Endothelial cell of umbilical vein (primary cell): ENCODE measurements around the gene SH3GL3. TPM values are rescaled to one million over a fixed set of nuclear protein-coding genes. Genes with fewer than 3 reads are reported as not detected.

ENCODE experiments used
- BruUV-seq: library from RNA; stranded (reverse); fragments of 400-500 nt; replicated peaks from 2 replicates; lab custom pipeline; 2021; lab: Mats Ljungman, UMichigan
- CTCF ChIA-PET: fragments of 300-600, 350-600 bp; sonication (Branson Sonifier 250); formaldehyde crosslinking; loops from one replicate; lab custom pipeline; 2021; ENCODE audit warnings: antibody characterized with exemption, inconsistent platforms; lab: Charles Lee
- POLR2A ChIA-PET: fragments of 300-600, 350-600 bp; sonication (Branson Sonifier 250); formaldehyde crosslinking; loops from one replicate; lab custom pipeline; 2021; ENCODE audit warnings: antibody characterized with exemption, inconsistent platforms; lab: Charles Lee
- DNase-seq: peaks from one replicate; pipeline ENCODE4 v3.0.0-alpha.2; 2011; ENCODE audit warnings: low read depth, low spot score
- FAIRE-seq: peaks from 2 replicates; lab custom pipeline; 2011; peaks lifted over from hg19 to GRCh38; lab: Jason Lieb, UNC
- H2AFZ ChIP-seq: 2 replicates; pipeline ENCODE4 v1.6.0; 2012; ENCODE audit warnings: low read depth, low read length, control low read depth, inconsistent platforms
- H3K27ac ChIP-seq: 2 replicates; pipeline ENCODE4 v1.5.1; 2011; ENCODE audit warnings: low read depth, mild to moderate bottlenecking, control low read depth, low read length, moderate library complexity; ENCODE audit not compliant: insufficient read depth
- H3K27me3 ChIP-seq, 2 experiments: 2 replicates each; pipeline versions ENCODE4 v1.6.0 to v1.6.1; 2011; ENCODE audit warnings: low read length in 2 of 2, mixed read lengths in 1 of 2; ENCODE audit not compliant: control insufficient read depth in 2 of 2, insufficient read depth in 2 of 2
- H3K36me3 ChIP-seq, 2 experiments: 2 replicates in 1 of 2; 3 replicates in 1 of 2; pipeline ENCODE4 v1.5.1; 2011; ENCODE audit warnings: low read length in 2 of 2, mild to moderate bottlenecking in 1 of 2, moderate library complexity in 1 of 2; ENCODE audit not compliant: control insufficient read depth in 2 of 2, insufficient read depth in 2 of 2; ENCODE audit errors: extremely low read depth in 1 of 2
- H3K4me1 ChIP-seq: 3 replicates; pipeline ENCODE4 v1.5.1; 2011; ENCODE audit warnings: mild to moderate bottlenecking, low read length; ENCODE audit not compliant: control insufficient read depth, insufficient read depth; ENCODE audit errors: extremely low read depth
- H3K4me2 ChIP-seq: 2 replicates; pipeline ENCODE4 v1.6.1; 2011; ENCODE audit warnings: low read length, control low read depth, mixed read lengths; ENCODE audit not compliant: insufficient read depth
- H3K4me3 ChIP-seq, 3 experiments: fragments of 200-600 bp in 1 of 3; sonication (generic), shearing (Covaris generic) in 1 of 3; replicated peaks in 1 of 3; 2 replicates each; pipeline ENCODE4 v1.5.1; 2011 to 2016; ENCODE audit warnings: control low read depth in 3 of 3, low read length in 3 of 3, mild to moderate bottlenecking in 2 of 3, inconsistent platforms in 1 of 3, low read depth in 1 of 3, moderate library complexity in 1 of 3; ENCODE audit not compliant: insufficient read depth in 1 of 3
- H3K79me2 ChIP-seq: 2 replicates; pipeline ENCODE4 v1.6.0; 2012; ENCODE audit warnings: low read length, inconsistent platforms; ENCODE audit not compliant: control insufficient read depth, insufficient read depth
- H3K9ac ChIP-seq: replicated peaks from 2 replicates; pipeline ENCODE3; 2011; ENCODE audit warnings: low read length, control low read depth; ENCODE audit not compliant: insufficient read depth; ENCODE audit errors: extremely low read depth
- H3K9me1 ChIP-seq: replicated peaks from 3 replicates; pipeline ENCODE4 v1.6.0; 2011; ENCODE audit warnings: mild to moderate bottlenecking, low read length; ENCODE audit not compliant: control insufficient read depth, insufficient read depth; ENCODE audit errors: extremely low read depth
- H3K9me3 ChIP-seq: replicated peaks from 2 replicates; pipeline ENCODE4 v1.5.1; 2012; ENCODE audit warnings: low read length, inconsistent platforms; ENCODE audit not compliant: control insufficient read depth, insufficient read depth
- H4K20me1 ChIP-seq: replicated peaks from 2 replicates; pipeline ENCODE3; 2011; ENCODE audit warnings: mild to moderate bottlenecking, low read length; ENCODE audit not compliant: control insufficient read depth, insufficient read depth; ENCODE audit errors: extremely low read depth
- EZH2 ChIP-seq: IDR thresholded peaks from 2 replicates; pipeline ENCODE4 v1.6.1; 2012; ENCODE audit warnings: borderline replicate concordance, low read depth, mild to moderate bottlenecking, moderate library complexity, low read length, inconsistent platforms; ENCODE audit not compliant: severe bottlenecking
- FOS ChIP-seq: IDR thresholded peaks from 2 replicates; pipeline ENCODE4 v1.6.1; 2011; ENCODE audit warnings: mild to moderate bottlenecking, low read length, moderate library complexity, borderline replicate concordance; ENCODE audit not compliant: insufficient read depth
- GATA2 ChIP-seq: IDR thresholded peaks from 2 replicates; pipeline ENCODE4 v1.7.0; 2011; ENCODE audit warnings: low read depth, mild to moderate bottlenecking, moderate library complexity, mixed read lengths, low read length; ENCODE audit not compliant: insufficient read length, insufficient read depth
- JUN ChIP-seq: IDR thresholded peaks from 2 replicates; pipeline ENCODE4 v1.6.1; 2011; ENCODE audit warnings: borderline replicate concordance, low read depth; ENCODE audit not compliant: insufficient read length, insufficient read depth
- MYC ChIP-seq: IDR thresholded peaks from one replicate; pipeline ENCODE4 v1.6.1; 2011; ENCODE audit warnings: mild to moderate bottlenecking, low read depth, low read length
- POLR2A ChIP-seq: IDR thresholded peaks from 2 replicates; pipeline ENCODE4 v1.6.1; 2012; ENCODE audit warnings: low read depth, mild to moderate bottlenecking, control low read depth, low read length
- POLR2AphosphoS5 ChIP-seq: IDR thresholded peaks from 2 replicates; pipeline ENCODE4 v1.6.1; 2012; ENCODE audit warnings: low read depth, mild to moderate bottlenecking, control low read depth, low read length, moderate library complexity; ENCODE audit not compliant: insufficient read depth
- dilution Hi-C: fragments of 300-500 bp; cut with MboI; formaldehyde crosslinking; loops from one replicate; pipeline ENCODE4 v1.15.0; 2019; ENCODE audit warnings: low sequenced_read_pairs; ENCODE audit not compliant: extremely low pct_ligation_motif_present
- intact Hi-C: fragments of 100-400 bp; cut with micrococcal nuclease; formaldehyde crosslinking; loops from one replicate; pipeline ENCODE4 v1.10.0; 2022
- polyA plus RNA-seq, 4 experiments: library from polyadenylated mRNA; depleted of rRNA in 3 of 4; stranded (reverse) in 3 of 4; unstranded in 1 of 4; fragments of >200 nt; gene quantifications; 2 replicates each; pipeline versions ENCODE4 v1.2.1 to v1.2.3, GENCODE V29; 2011 to 2012; ENCODE audit warnings: missing spikeins in 1 of 4
- total RNA-seq: library from RNA; stranded (reverse); gene quantifications from 2 replicates; pipeline ENCODE4 v1.2.3, GENCODE V29; 2021
- TF ChIP-seq, protein P1 (sequence below), 2 donors: IDR thresholded peaks; 1 replicate in 1 of 2; 2 replicates in 1 of 2; pipeline ENCODE4 v1.5.1; 2011; ENCODE audit warnings: low read length in 2 of 2, mild to moderate bottlenecking in 2 of 2, moderate library complexity in 2 of 2, control low read depth in 1 of 2, inconsistent platforms in 1 of 2, low read depth in 1 of 2; ENCODE audit not compliant: insufficient read depth in 1 of 2; ENCODE audit errors: extremely low read depth in 1 of 2
- TF ChIP-seq, protein P2 (sequence below): IDR thresholded peaks from 2 replicates; pipeline ENCODE4 v1.6.1; 2011; ENCODE audit not compliant: insufficient read depth, insufficient read length

SH3GL3 gene
- total and polyA plus RNA-seq, 2 donors (not counting 3 experiments of a cell fraction or from before 2014, with no cell fraction given), result not detected

DNA sequence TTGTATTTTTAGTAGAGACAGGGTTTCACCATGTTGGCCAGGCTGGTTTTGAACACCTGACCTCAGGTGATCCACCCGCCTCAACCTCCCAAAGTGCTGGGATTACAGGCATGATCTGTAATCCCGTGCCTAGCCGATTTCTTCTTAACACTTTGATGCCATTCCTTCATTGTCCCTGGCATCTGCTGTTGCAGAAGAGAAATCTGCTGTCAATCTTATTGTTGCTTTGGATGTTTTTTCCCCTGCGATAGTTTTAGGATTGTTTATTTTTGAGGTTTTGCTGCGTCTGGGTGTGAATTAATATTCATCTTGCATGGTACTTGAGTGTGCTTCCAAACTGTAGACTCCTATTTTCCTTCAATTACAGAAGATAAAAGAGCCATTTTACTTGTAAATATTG, 107.4 kb downstream of the SH3GL3 start:
- TF ChIP-seq GATA2, result no peak
- no peaks in the 10 kb centered on the region for H3K9me1 ChIP-seq
- DNase-seq (no peak), FAIRE-seq (no peak)
- no peaks in the 10 kb centered on the region for H4K20me1 ChIP-seq
- H3K79me2 ChIP-seq, result no peaks in the 10 kb centered on the region
- no TSS peak for BruUV-seq
- no peak overlapping the region for H3K4me2 ChIP-seq
- no peaks in the 10 kb centered on the region for H3K4me1 ChIP-seq
- no peak overlapping the region for H3K27ac ChIP-seq
- no peak overlapping the region for H2AFZ ChIP-seq
- CTCF ChIA-PET, result interaction anchor here (0.6 to 4.9 kb wide), 3 partner anchors 11 to 306 kb away, joined by 6 to 53 read pairs (median 18); no protein-coding TSS in a partner anchor
- H3K36me3 ChIP-seq, result no peaks in the 10 kb centered on the region
- intact Hi-C loops, result no loop called here
- no peaks in the 10 kb centered on the region for H3K9me3 ChIP-seq
- dilution Hi-C loops, result no loop called here
- H3K9ac ChIP-seq, result no peak overlapping the region
- POLR2A ChIA-PET, result no interaction called here
- no peaks in the 10 kb centered on the region for H3K27me3 ChIP-seq
- H3K4me3 ChIP-seq, result no peak overlapping the region

DNA sequence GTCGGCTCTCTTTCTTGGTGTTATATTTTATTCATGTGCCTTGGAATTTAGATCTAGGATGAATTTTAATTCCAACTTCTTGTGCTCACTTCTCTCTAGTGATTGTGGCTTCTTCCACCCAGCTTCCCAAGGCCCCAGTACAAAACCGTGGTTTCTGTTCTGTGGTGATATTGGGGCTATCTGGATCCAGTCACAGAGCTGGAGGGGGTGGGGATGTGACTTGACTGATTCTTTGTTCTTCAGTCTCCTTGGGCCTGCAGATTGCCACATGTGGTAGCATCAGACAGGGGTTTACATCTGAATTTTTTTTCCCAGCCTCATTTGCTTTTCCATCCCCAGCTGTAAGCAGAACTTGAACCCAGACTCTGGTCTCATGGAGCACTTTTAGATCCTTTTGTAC, 108.2 kb downstream of the SH3GL3 start:
- no peaks in the 10 kb centered on the region for H3K36me3 ChIP-seq
- POLR2A ChIA-PET, result no interaction called here
- dilution Hi-C loops, result no loop called here
- H2AFZ ChIP-seq, result no peak overlapping the region
- H3K9ac ChIP-seq, result no peak overlapping the region
- CTCF ChIA-PET, result interaction anchor here (4.9 kb wide), 1 partner anchor 307 kb away, joined by 53 read pairs; no protein-coding TSS in a partner anchor
- no peaks in the 10 kb centered on the region for H3K79me2 ChIP-seq
- FAIRE-seq (no peak), DNase-seq (no peak)
- no peaks in the 10 kb centered on the region for H3K27me3 ChIP-seq
- H4K20me1 ChIP-seq, result no peaks in the 10 kb centered on the region
- H3K9me3 ChIP-seq, result no peaks in the 10 kb centered on the region
- H3K4me1 ChIP-seq, result no peaks in the 10 kb centered on the region
- no peak overlapping the region for H3K4me3 ChIP-seq
- H3K9me1 ChIP-seq, result no peaks in the 10 kb centered on the region
- intact Hi-C loops, result no loop called here
- H3K27ac ChIP-seq, result no peak overlapping the region
- no TSS peak for BruUV-seq
- H3K4me2 ChIP-seq, result no peak overlapping the region
- TF ChIP-seq POLR2A, result no peak
- no peak for TF ChIP-seq JUN
- no peak for TF ChIP-seq POLR2AphosphoS5
- no peak for TF ChIP-seq GATA2
- no peak for TF ChIP-seq EZH2
- no peak for TF ChIP-seq MYC
- no peak for TF ChIP-seq FOS
- TF ChIP-seq, protein P1, sequence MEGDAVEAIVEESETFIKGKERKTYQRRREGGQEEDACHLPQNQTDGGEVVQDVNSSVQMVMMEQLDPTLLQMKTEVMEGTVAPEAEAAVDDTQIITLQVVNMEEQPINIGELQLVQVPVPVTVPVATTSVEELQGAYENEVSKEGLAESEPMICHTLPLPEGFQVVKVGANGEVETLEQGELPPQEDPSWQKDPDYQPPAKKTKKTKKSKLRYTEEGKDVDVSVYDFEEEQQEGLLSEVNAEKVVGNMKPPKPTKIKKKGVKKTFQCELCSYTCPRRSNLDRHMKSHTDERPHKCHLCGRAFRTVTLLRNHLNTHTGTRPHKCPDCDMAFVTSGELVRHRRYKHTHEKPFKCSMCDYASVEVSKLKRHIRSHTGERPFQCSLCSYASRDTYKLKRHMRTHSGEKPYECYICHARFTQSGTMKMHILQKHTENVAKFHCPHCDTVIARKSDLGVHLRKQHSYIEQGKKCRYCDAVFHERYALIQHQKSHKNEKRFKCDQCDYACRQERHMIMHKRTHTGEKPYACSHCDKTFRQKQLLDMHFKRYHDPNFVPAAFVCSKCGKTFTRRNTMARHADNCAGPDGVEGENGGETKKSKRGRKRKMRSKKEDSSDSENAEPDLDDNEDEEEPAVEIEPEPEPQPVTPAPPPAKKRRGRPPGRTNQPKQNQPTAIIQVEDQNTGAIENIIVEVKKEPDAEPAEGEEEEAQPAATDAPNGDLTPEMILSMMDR (IDR thresholded peaks at IDR 0.05; ENCODE audit: extremely low read depth in 1 of 2, insufficient read depth in 1 of 2, low read depth in 1 of 2, low read length in 2 of 2), result no peak
- TF ChIP-seq, protein P2, sequence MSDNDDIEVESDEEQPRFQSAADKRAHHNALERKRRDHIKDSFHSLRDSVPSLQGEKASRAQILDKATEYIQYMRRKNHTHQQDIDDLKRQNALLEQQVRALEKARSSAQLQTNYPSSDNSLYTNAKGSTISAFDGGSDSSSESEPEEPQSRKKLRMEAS, result no peak
